ENCODE measurements around the gene ETNK1. TPM values are rescaled to one million over a fixed set of nuclear protein-coding genes. Genes with fewer than 3 reads are reported as not detected.
"Not testable (repeated sequence)": the region's sequence is repeated elsewhere in the genome, so short reads cannot be mapped to it uniquely, and the experiment has no call there.

ETNK1 gene
- total RNA-seq, 8 experiments from 2014 or later: 45.1 to 93.4 (median 58.4) TPM

GRCh38 chr12:22700106-22700505 lies 75.1 kb downstream of the ETNK1 start:
- H3K27ac ChIP-seq: no peak overlapping the region
- no peaks in the 10 kb centered on the region for H3K4me1 ChIP-seq (replicated peaks in 1 of 2)
- WGBS, 10 experiments: 17 to 100% (median 80%) methylated on average over 1 of the region's 1 CpG; no CpG with 5 or more reads in 3 of the 10 experiments
- ATAC-seq (replicated peaks in 6 of 8): no peak
- H3K4me3 ChIP-seq: no peak overlapping the region
- in situ Hi-C loops (cut with MboI; ENCODE audit: low pct_unique_long_range_greater_than_20kb in 2 of 9, low sequenced_read_pairs in 9 of 9, unreplicated experiment in 9 of 9): no loop called here

- H3K4me1 ChIP-seq (replicated peaks in 1 of 2); in situ Hi-C loops (cut with MboI; ENCODE audit: low pct_unique_long_range_greater_than_20kb in 2 of 9, low sequenced_read_pairs in 9 of 9, unreplicated experiment in 9 of 9); H3K4me3 ChIP-seq; H3K27ac ChIP-seq; ATAC-seq (replicated peaks in 6 of 8): not testable (repeated sequence)
- WGBS, 10 experiments: 0 to 100% (median 92%) methylated on average over 1 to 2 of the region's 7 CpGs; no CpG with 5 or more reads in 3 of the 10 experiments
Measured at GRCh38 chr12:22701216-22701809, 76.3 kb downstream of the ETNK1 start.

- no peak overlapping the region for H3K4me3 ChIP-seq
- H3K4me1 ChIP-seq (replicated peaks in 1 of 2): no peaks in the 10 kb centered on the region
- in situ Hi-C loops (cut with MboI; ENCODE audit: low pct_unique_long_range_greater_than_20kb in 2 of 9, low sequenced_read_pairs in 9 of 9, unreplicated experiment in 9 of 9): no loop called here
- H3K27ac ChIP-seq: no peak overlapping the region
- peak in 1 of 8 experiments; percentile 15 for ATAC-seq (replicated peaks in 6 of 8)
- 44 to 100% (median 90%) methylated on average over 1 to 2 of the region's 2 CpGs; no CpG with 5 or more reads in 3 of the 10 experiments for WGBS, 10 experiments
Measured at GRCh38 chr12:22702690-22703089, 77.7 kb downstream of the ETNK1 start.

- in situ Hi-C loops (cut with MboI; ENCODE audit: low pct_unique_long_range_greater_than_20kb in 2 of 9, low sequenced_read_pairs in 9 of 9, unreplicated experiment in 9 of 9): no loop called here
- Histone ChIP-seq H3K4me1 (replicated peaks in 1 of 2) (no peaks in the 10 kb centered on the region), H3K4me3 (no peak overlapping the region), H3K27ac (no peak overlapping the region)
- 0 to 62% (median 49%) methylated on average over 2 to 5 of the region's 5 CpGs for WGBS, 10 experiments
- peak in 3 of 8 experiments; percentile 28 to 62 (median 33) for ATAC-seq (replicated peaks in 6 of 8)
Measured at GRCh38 chr12:22709292-22709691, 84.3 kb downstream of the ETNK1 start.

GRCh38 chr12:22712083-22712482 lies 87.1 kb downstream of the ETNK1 start:
- Histone ChIP-seq H3K4me1 (replicated peaks in 1 of 2) (no peaks in the 10 kb centered on the region), H3K4me3 (no peak overlapping the region), H3K27ac (no peak overlapping the region)
- in situ Hi-C loops (cut with MboI; ENCODE audit: low pct_unique_long_range_greater_than_20kb in 2 of 9, low sequenced_read_pairs in 9 of 9, unreplicated experiment in 9 of 9): no loop called here
- 65 to 100% (median 82%) methylated on average over 1 to 7 of the region's 7 CpGs; no CpG with 5 or more reads in 2 of the 10 experiments for WGBS, 10 experiments
- ATAC-seq (replicated peaks in 6 of 8): no peak

GRCh38 chr12:22715254-22715653 lies 90.3 kb downstream of the ETNK1 start:
- in situ Hi-C loops (cut with MboI; ENCODE audit: low pct_unique_long_range_greater_than_20kb in 2 of 9, low sequenced_read_pairs in 9 of 9, unreplicated experiment in 9 of 9): no loop called here
- 22 to 100% (median 100%) methylated on average over 1 of the region's 1 CpG; no CpG with 5 or more reads in 3 of the 10 experiments for WGBS, 10 experiments
- H3K27ac ChIP-seq: no peak overlapping the region
- ATAC-seq (replicated peaks in 6 of 8): no peak
- H3K4me1 ChIP-seq (replicated peaks in 1 of 2): no peaks in the 10 kb centered on the region
- no peak overlapping the region for H3K4me3 ChIP-seq

- Histone ChIP-seq H3K4me3 (no peak overlapping the region), H3K4me1 (replicated peaks in 1 of 2) (no peaks in the 10 kb centered on the region), H3K27ac (no peak overlapping the region)
- in situ Hi-C loops (cut with MboI; ENCODE audit: low pct_unique_long_range_greater_than_20kb in 2 of 9, low sequenced_read_pairs in 9 of 9, unreplicated experiment in 9 of 9): no loop called here
- 44 to 100% (median 92%) methylated on average over 1 to 4 of the region's 4 CpGs for WGBS, 10 experiments
- ATAC-seq (replicated peaks in 6 of 8): no peak
Measured at GRCh38 chr12:22719745-22720144, 94.8 kb downstream of the ETNK1 start.

GRCh38 chr12:22722081-22722480 lies 97.1 kb downstream of the ETNK1 start:
- Histone ChIP-seq H3K4me1 (replicated peaks in 1 of 2) (no peaks in the 10 kb centered on the region), H3K4me3 (no peak overlapping the region), H3K27ac (no peak overlapping the region)
- in situ Hi-C loops (cut with MboI; ENCODE audit: low pct_unique_long_range_greater_than_20kb in 2 of 9, low sequenced_read_pairs in 9 of 9, unreplicated experiment in 9 of 9): no loop called here
- 65 to 100% (median 90%) methylated on average over 1 to 2 of the region's 2 CpGs; no CpG with 5 or more reads in 3 of the 10 experiments for WGBS, 10 experiments
- no peak for ATAC-seq (replicated peaks in 6 of 8)

GRCh38 chr12:22722779-22723178 lies 97.8 kb downstream of the ETNK1 start:
- in situ Hi-C loops (cut with MboI; ENCODE audit: low pct_unique_long_range_greater_than_20kb in 2 of 9, low sequenced_read_pairs in 9 of 9, unreplicated experiment in 9 of 9): no loop called here
- WGBS, 10 experiments: 0 to 100% (median 100%) methylated on average over 1 of the region's 1 CpG
- Histone ChIP-seq H3K4me3 (no peak overlapping the region), H3K4me1 (replicated peaks in 1 of 2) (no peaks in the 10 kb centered on the region), H3K27ac (no peak overlapping the region)
- no peak for ATAC-seq (replicated peaks in 6 of 8)

- ATAC-seq (replicated peaks in 6 of 8): no peak
- in situ Hi-C loops (cut with MboI; ENCODE audit: low pct_unique_long_range_greater_than_20kb in 2 of 9, low sequenced_read_pairs in 9 of 9, unreplicated experiment in 9 of 9): no loop called here
- Histone ChIP-seq H3K27ac (no peak overlapping the region), H3K4me3 (no peak overlapping the region), H3K4me1 (replicated peaks in 1 of 2) (no peaks in the 10 kb centered on the region)
- 0 to 80% (median 62%) methylated on average over 1 to 2 of the region's 2 CpGs; no CpG with 5 or more reads in 2 of the 10 experiments for WGBS, 10 experiments
Measured at GRCh38 chr12:22728987-22729386, 104.0 kb downstream of the ETNK1 start.

GRCh38 chr12:22729431-22729956 lies 104.5 kb downstream of the ETNK1 start:
- Histone ChIP-seq H3K27ac (no peak overlapping the region), H3K4me3 (no peak overlapping the region), H3K4me1 (replicated peaks in 1 of 2) (no peaks in the 10 kb centered on the region)
- no peak for ATAC-seq (replicated peaks in 6 of 8)
- in situ Hi-C loops (cut with MboI; ENCODE audit: low pct_unique_long_range_greater_than_20kb in 2 of 9, low sequenced_read_pairs in 9 of 9, unreplicated experiment in 9 of 9): no loop called here
- 30 to 100% (median 67%) methylated on average over 1 to 6 of the region's 6 CpGs; no CpG with 5 or more reads in 3 of the 10 experiments for WGBS, 10 experiments

- no peaks in the 10 kb centered on the region for H3K4me1 ChIP-seq (replicated peaks in 1 of 2)
- in situ Hi-C loops (cut with MboI; ENCODE audit: low pct_unique_long_range_greater_than_20kb in 2 of 9, low sequenced_read_pairs in 9 of 9, unreplicated experiment in 9 of 9): no loop called here
- peak in 2 of 8 experiments; percentile 16 to 28 for ATAC-seq (replicated peaks in 6 of 8)
Measured at GRCh38 chr12:22729957-22730443, 105.0 kb downstream of the ETNK1 start.

GRCh38 chr12:22731236-22731635 lies 106.3 kb downstream of the ETNK1 start:
- Histone ChIP-seq H3K4me3 (no peak overlapping the region), H3K27ac (no peak overlapping the region), H3K4me1 (replicated peaks in 1 of 2) (no peaks in the 10 kb centered on the region)
- in situ Hi-C loops (cut with MboI; ENCODE audit: low pct_unique_long_range_greater_than_20kb in 2 of 9, low sequenced_read_pairs in 9 of 9, unreplicated experiment in 9 of 9): no loop called here
- WGBS, 10 experiments: 10 to 86% (median 79%) methylated on average over 1 to 3 of the region's 3 CpGs; no CpG with 5 or more reads in 3 of the 10 experiments
- ATAC-seq (replicated peaks in 6 of 8): no peak

More at GRCh38 chr12:22729957-22730443, 105.0 kb downstream of the ETNK1 start:
- Histone ChIP-seq H3K4me3 (no peak overlapping the region), H3K27ac (no peak overlapping the region)
- 13 to 96% (median 83%) methylated on average over 2 to 3 of the region's 3 CpGs; no CpG with 5 or more reads in 1 of the 10 experiments for WGBS, 10 experiments

Measured in motor neuron (in vitro differentiated cells).